ENCODE data around the gene NDUFB6.
"Not testable (repeated sequence)": the region's sequence is repeated elsewhere in the genome, so short reads cannot be mapped to it uniquely, and the experiment has no call there.

NDUFB6 gene

DNA sequence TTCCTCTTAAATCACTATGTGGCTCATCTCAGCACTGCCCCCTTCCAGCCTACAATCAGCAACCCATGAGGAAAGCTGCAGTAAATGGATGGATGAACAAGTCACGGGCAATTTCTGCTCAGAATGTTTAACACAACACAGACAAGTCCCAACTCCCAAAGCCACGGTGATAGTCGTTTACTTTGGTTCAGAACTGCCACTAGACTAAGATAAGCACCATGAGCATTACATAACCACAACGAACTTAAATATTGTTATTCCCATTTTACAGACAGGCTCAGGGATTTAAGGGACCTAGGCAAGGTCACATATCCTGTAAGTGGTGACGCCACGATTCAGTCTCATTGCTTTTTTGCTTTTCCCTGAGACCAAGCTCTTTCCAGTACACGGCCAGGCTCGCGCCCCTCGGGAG is 22.8 kb downstream of the NDUFB6 start:
- TF ChIP-seq, protein P1, sequence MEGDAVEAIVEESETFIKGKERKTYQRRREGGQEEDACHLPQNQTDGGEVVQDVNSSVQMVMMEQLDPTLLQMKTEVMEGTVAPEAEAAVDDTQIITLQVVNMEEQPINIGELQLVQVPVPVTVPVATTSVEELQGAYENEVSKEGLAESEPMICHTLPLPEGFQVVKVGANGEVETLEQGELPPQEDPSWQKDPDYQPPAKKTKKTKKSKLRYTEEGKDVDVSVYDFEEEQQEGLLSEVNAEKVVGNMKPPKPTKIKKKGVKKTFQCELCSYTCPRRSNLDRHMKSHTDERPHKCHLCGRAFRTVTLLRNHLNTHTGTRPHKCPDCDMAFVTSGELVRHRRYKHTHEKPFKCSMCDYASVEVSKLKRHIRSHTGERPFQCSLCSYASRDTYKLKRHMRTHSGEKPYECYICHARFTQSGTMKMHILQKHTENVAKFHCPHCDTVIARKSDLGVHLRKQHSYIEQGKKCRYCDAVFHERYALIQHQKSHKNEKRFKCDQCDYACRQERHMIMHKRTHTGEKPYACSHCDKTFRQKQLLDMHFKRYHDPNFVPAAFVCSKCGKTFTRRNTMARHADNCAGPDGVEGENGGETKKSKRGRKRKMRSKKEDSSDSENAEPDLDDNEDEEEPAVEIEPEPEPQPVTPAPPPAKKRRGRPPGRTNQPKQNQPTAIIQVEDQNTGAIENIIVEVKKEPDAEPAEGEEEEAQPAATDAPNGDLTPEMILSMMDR (IDR thresholded peaks at IDR 0.05; ENCODE audit: control extremely low read depth, extremely low read depth, low read depth, missing control alignments), result peak; percentile 21
- POLR2A ChIA-PET, result interaction anchor here (1.0 to 1.8 kb wide), 3 partner anchors 11 to 475 kb away, joined by 3 to 14 read pairs (median 4); partner anchors contain the start of gene DNAJA1
- CTCF ChIA-PET, result interaction anchor here (1.0 to 7.4 kb wide), 14 partner anchors 8 to 171 kb away, joined by 3 to 45 read pairs (median 4); partner anchors contain the start of gene NDUFB6
- DNase-seq (ENCODE audit: extremely low spot score), result no peak

DNA sequence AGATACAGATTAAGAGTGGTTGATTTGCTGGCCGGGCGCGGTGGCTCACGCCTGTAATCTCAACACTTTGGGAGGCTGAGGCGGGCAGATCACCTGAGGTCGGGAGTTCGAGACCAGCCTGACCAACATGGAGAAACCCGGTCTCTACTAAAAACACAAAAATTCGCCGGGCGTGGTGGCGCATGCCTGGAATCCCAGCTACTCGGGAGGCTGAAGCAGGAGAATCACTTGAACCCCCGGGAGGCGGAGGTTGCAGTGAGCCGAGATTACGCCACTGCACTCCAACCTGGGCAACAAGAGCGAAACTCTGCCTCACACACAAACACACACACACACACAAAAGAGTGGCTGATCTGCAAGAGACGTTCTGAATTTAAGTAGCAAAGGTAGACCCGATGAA is 24.7 kb downstream of the NDUFB6 start:
- CTCF ChIA-PET, result interaction anchor here (1.0 to 7.4 kb wide), 6 partner anchors 16 to 169 kb away, joined by 3 to 45 read pairs (median 22); partner anchors contain the start of gene NDUFB6
- POLR2A ChIA-PET; DNase-seq (ENCODE audit: extremely low spot score): not testable (repeated sequence)

DNA sequence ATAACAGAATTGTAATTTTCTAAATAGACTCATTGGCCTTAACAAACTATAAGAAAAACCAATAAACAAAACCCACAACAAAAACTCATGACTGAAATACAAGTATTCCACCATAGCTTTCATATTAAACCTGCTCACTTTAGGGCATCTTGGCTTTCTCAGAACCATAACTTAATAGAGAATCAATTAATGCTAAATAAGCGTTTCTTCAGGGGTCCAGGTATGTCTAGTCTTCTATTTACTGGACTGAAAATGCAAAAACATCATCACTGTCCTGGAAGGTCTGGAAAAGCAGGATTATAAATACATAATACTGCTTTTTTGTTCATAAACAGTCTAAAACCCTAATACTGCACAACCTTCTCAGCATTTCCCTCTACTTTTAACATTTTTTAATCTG is 27.1 kb downstream of the NDUFB6 start:
- no peak for DNase-seq (ENCODE audit: extremely low spot score)
- TF ChIP-seq, protein P1 (IDR thresholded peaks at IDR 0.05; ENCODE audit: control extremely low read depth, extremely low read depth, low read depth, missing control alignments), result no peak
- CTCF ChIA-PET, result interaction anchor here (1.6 to 7.4 kb wide), 6 partner anchors 20 to 167 kb away, joined by 5 to 45 read pairs (median 20); partner anchors contain the start of genes NDUFB6 and RIGI
- POLR2A ChIA-PET, result no interaction called here

DNA sequence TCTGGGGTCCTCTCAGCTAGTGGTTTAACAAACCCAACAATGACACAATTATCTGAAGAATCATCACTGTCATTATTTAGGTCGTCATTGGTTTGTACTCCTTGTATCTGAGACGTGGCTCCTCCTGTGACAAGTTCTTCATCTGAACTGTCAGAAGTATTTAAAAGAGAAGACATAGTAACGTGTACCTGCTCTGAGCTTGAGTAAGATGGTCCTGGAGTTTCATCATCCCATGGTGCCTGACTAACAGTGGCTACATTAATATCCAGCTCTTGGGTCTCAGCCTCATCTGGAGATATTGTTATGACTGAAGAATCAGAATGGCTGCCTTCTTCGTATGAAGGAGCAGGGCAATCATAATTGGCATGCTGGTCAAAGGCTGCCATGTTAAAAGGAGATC is 29.9 kb downstream of the NDUFB6 start:
- no peak for DNase-seq (ENCODE audit: extremely low spot score)
- CTCF ChIA-PET, result interaction anchor here (1.4 to 4.6 kb wide), 6 partner anchors 12 to 165 kb away, joined by 3 to 24 read pairs (median 14); partner anchors contain the start of genes NDUFB6 and RIGI
- TF ChIP-seq, protein P1 (IDR thresholded peaks at IDR 0.05; ENCODE audit: control extremely low read depth, extremely low read depth, low read depth, missing control alignments), result no peak
- POLR2A ChIA-PET, result no interaction called here

DNA sequence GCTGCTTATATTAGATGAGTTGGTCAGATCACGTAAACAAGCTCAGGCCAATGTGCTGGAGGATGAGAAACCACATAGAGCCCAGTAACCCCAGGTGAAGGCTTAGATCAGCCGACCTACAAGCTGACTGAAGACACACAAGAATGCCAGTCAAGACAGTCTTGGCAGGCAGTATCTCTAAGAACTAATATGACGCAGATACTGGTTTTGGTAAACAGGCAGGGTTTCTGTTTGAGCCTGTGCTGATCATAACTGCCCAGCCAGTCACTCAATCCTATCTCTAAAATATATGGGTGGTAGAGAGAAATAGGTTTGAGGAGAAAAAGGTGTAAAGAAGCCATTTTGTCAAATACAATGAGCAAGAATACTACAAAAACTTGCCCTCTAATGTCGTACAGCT is 39.1 kb downstream of the NDUFB6 start:
- CTCF ChIA-PET, result interaction anchor here (0.9 to 1.5 kb wide), 4 partner anchors 17 to 155 kb away, joined by 3 to 7 read pairs (median 4); no protein-coding TSS in a partner anchor
- DNase-seq (ENCODE audit: extremely low spot score), result no peak
- POLR2A ChIA-PET, result interaction anchor here (1.0 kb wide), 1 partner anchor 17 kb away, joined by 3 read pairs; no protein-coding TSS in a partner anchor
- TF ChIP-seq, protein P1 (IDR thresholded peaks at IDR 0.05; ENCODE audit: control extremely low read depth, extremely low read depth, low read depth, missing control alignments), result no peak

DNA sequence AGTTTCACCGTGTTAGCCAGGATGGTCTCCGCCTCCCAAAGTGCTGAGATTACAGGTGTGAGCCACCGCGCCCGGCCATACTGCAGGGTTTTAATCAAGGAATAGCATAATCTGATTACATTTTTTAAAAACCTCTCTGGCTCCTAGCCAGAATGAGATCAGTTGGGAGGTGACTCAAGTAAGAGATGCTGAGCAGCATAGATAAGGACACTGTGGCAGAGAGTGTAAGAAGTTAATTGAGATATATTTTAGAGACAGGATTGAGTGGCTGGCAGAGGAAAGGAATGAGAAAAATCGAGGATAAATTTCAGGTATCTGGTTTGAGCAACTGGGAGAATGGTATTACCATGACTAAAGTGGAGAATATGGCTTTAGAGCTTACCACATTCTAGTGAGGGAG is 39.6 kb downstream of the NDUFB6 start:
- CTCF ChIA-PET, result interaction anchor here (0.9 to 1.5 kb wide), 4 partner anchors 11 to 155 kb away, joined by 3 to 7 read pairs (median 4); no protein-coding TSS in a partner anchor

DNA sequence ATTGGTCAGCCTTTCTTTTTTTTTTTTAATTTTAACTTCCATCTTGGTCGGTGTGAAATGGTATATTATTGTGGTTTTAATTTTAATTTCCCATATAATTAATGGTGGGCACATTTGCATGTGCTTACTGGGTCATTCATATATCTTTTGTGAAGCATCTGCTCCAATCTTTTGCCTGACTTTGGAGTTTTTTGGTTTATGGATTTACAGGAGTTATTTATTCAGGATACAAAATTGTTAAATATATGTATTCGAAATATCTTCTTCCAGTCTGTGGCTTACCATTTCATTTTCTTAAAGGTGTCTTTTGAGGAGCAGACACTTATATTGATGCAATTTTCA is 46.3 kb downstream of the NDUFB6 start:
- ChIA-PET CTCF (interaction anchor here (0.6 to 3.1 kb wide), 10 partner anchors 9 to 442 kb away, joined by 3 to 31 read pairs (median 5); partner anchors contain the start of gene ACO1), POLR2A (no interaction called here)
- no peak for DNase-seq (ENCODE audit: extremely low spot score)
- TF ChIP-seq, protein P1 (IDR thresholded peaks at IDR 0.05; ENCODE audit: control extremely low read depth, extremely low read depth, low read depth, missing control alignments), result no peak

More for the DNA sequence above, 39.6 kb downstream of the NDUFB6 start:
- no peak for DNase-seq (ENCODE audit: extremely low spot score)
- POLR2A ChIA-PET, result no interaction called here
- TF ChIP-seq, protein P1 (IDR thresholded peaks at IDR 0.05; ENCODE audit: control extremely low read depth, extremely low read depth, low read depth, missing control alignments), result no peak

Measured in GM10248 (cell line).